RKO (cell line): ENCODE results near the gene ZNF750.

Source experiments
- DNase-seq: peaks from one replicate; pipeline ENCODE4 v3.0.0-alpha.2; 2016; ENCODE audit warnings: low spot score

Gene ZNF750

GRCh38 chr17:82812058-82812457 lies 27.8 kb downstream of the ZNF750 start:
- no peak for DNase-seq

DNA sequence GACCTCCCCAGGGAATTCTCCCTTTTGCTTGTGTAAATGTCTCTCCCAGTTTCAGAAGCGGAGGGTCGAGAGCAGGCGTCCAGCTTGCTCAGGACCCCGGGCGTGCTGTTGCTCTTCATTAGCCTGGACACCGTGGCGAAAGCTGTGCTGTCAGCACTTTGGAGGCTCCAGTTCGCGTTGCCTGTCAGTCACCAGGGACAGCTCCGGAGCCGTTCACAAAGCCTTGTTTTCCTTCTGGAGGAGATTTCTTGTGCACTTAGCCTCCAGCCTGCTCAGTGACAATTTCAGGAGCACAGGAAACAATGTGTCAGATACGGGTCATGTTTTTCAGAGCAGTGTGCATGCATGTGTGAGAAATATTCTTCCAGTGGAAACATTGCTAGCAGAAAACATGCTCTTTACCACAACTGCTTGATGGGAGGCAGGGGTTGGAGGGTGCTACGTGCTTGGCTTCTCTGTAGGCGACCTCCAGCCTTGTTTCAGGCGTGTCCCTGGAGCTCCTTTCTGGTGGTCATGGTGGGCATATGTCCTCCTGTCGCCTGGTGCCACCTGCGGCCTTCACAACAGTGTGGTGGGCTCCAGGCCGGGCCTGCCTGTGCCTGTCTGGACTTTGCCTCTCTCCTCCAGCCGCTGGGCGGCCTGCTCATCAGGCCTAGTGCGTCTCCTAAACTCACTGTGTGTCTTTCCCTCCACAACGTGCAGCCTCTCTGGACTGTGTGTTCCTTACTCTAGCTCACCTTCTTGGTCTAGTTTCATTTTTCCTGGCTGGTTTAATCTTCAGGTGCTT lies 29.0 kb downstream of the ZNF750 start:
- DNase-seq: no peak

DNA sequence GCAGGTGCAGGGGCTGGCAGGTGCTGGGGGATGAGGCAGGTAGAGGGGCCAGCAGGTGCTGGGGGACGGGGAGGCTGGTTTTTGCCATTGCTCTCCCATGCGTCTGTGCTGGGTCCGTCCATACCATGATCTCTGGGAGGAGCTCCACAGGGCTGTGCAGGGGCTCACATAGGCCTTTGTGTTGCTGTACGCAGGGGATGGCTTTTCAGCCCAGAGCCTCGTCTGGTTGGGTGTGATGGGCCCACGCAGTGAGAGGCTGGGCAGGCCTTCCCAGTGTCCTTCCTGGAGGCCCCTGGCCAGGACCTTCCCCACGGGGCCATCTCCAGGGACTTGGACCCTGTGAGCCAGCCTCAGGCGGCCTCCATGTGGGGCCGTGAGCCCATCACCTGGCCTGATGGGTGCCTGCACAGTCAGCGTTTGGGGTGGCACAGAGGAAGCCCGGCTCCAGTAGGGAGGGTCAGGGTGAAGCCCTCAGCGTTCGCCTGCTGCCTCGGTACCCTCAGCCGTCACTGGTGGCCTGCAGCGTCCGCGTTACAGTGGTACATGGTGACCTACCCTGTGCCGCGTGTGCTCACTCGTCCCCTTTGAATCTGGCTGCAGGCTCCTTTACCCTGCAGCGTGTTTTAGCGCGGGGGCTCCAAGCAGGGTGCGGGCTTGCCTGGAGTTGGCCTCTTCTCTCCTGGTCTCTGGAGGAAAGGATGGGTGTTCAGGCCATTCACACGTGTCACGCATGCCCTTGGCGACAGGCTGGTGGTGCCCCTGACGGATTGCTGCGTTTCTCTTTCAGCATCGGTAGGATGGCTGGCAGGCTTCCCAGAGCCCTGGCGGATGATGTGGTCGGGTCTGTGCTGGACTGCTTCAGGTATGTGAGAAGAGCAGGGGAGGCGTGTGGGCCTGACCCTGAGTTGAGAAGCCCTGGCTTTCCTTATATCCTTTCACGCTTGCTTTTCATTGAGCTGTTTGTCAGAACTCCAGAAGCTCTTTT lies 30.6 kb downstream of the ZNF750 start:
- no peak for DNase-seq

GRCh38 chr17:82808006-82808405 lies 31.8 kb downstream of the ZNF750 start:
- DNase-seq: no peak

GRCh38 chr17:82807562-82807961 lies 32.3 kb downstream of the ZNF750 start:
- DNase-seq: no peak

- DNase-seq: no peak
Observed at GRCh38 chr17:82807101-82807500, 32.7 kb downstream of the ZNF750 start.

GRCh38 chr17:82806645-82807044 lies 33.2 kb downstream of the ZNF750 start:
- DNase-seq: no peak

DNA sequence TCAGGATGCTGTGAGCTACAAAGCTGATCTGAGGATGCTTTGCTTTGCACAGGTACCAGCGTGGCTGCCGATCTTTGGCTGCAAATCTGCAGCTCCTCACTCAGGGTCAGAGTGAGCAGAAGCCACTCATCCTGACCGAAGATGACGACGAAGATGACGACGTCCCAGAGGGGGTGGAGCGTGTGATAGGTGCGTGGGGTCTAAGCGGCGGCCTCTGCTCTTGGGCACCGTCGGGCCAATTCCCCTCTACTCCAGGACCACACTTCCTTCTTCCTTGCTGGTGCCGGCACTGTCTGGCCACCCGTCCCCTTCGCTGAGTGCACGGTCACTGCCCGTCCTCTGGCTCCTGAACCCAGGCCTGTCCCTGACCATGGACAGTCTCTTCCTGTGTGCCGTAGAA lies 34.0 kb downstream of the ZNF750 start:
- DNase-seq: no peak

DNA sequence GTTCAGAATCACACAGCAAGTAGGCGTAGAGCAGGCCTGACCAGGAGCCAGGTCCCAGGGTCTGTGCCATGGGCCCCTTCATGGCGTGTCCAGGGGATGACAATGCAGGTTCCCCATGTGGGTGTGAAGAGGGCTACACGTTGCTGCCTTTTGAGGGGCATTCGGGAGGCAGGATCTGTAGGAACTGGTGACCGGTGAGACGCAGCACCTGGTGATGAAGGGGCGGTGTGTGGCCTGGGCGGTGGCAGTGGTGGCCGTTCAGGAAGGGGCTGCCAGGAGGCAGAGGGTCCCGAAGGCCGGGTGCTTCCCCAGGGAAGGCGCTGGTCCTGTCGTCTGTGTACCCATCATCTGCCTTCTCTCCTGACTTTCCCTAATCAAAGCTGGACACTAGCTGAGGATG lies 34.6 kb downstream of the ZNF750 start:
- DNase-seq: no peak

DNA sequence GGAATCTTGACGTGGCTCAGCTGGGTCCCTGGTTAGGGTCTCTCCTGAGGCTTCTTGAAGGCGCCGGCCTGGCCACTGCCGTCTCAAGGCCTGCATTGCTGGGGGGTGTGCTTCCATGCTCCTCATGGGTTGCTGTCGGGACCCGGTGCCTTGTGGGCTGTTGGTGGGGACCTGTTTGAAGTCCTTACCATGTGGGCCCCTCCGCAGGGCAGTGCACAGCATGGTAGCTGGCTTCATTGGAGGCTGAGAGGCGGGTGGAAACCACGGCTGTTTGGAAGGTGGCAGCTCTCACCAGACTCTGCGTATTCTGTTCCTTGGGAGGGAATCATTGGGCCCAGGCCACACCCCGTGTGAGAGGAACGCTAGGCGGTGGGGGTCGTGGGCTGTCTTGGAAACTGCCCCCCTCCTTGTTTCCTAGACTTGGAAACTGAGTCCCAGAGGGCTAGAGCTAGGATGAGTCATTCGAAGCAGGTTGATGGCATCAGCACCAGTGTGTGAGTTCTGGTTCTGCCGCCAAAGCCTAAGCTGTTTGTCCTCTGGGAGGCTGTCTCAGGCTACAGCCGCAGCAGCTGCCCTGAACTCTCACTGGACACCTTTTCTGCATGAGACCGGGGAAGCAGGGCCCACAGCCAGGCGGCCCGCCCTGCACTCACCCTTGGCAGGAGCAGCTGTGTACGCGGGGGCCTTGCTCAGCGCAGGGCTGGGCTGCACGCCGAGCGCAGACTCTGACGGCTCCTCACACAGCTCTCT lies 35.2 kb downstream of the ZNF750 start:
- DNase-seq: no peak

GRCh38 chr17:82803606-82804005 lies 36.2 kb downstream of the ZNF750 start:
- no peak for DNase-seq

GRCh38 chr17:82803185-82803584 lies 36.6 kb downstream of the ZNF750 start:
- DNase-seq: no peak

DNA sequence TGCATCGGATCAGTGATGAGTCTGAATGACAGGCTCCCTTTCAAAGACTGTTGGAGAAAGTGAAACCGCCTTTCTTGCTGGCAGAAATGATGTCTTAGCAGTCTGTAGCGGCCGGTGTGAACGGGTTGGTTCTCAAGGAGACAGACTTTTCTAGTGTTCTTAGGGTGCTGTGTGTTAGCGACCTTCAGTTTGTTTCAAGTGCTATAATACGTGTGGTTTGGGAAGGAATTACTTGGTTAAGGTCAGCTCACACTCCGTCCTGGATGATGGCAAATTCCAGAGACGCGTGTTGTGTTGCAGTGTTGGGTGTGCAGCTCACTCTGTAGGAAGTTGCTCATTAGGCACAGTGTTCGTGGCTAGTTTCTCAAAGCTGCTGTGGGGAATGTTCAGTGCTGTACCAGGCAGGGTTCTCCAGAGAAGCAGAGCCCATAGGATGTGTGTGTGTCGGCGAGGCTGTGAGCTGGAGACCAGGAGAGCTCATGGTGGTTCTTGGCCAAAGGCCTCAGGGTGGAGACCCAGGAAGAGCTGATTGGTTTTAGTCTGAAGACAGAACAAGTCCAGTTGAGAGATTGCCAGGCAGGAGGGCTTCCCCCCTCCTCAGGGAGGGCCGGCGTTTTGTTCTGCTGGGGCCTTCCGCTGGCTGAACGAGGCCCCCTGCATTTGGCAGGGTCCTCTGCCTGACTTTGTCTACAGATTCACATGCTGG lies 37.6 kb downstream of the ZNF750 start:
- DNase-seq: no peak

- no peak for DNase-seq
Observed at GRCh38 chr17:82801377-82801970, 38.3 kb downstream of the ZNF750 start.

DNA sequence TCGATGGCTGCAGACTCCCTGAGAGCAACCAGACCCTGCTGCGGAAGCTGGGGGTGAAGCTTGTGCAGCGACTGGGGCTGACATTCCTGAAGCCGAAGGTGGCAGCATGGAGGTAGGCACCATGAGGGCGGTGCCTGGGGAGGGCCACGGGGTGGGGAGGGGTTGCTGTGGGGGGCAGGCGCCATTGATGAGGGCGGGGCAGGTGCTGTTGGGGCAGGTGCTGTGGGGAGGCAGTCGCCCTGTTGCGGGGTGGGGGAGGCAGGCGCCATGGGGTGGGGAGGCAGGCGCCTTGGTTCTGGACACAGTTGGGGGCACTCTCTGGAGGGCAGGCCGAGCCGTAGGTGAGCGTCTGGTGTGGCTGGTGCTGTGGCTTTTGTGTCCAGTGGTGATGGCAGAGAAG lies 38.9 kb downstream of the ZNF750 start:
- no peak for DNase-seq

DNA sequence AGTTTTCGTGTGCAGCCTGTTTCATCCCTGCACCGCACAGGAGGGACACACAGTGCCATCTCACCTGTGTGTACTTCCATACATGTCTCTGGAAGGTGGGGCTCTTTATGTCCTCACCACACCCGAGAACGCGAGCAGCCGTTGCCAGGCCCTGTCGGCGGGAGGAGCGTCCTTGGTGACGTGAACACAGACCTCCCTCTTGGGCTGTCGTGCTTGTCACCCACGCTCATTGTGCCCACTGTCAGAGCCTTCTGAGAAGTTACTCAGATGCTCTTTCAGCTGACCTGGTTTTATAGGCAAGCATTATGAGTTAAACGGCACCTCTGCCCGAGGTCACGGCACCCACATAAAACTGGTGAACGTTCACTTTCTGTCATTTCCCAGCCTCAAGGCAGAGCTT lies 40.2 kb downstream of the ZNF750 start:
- no peak for DNase-seq

GRCh38 chr17:82798752-82799151 lies 41.1 kb downstream of the ZNF750 start:
- no peak for DNase-seq

DNA sequence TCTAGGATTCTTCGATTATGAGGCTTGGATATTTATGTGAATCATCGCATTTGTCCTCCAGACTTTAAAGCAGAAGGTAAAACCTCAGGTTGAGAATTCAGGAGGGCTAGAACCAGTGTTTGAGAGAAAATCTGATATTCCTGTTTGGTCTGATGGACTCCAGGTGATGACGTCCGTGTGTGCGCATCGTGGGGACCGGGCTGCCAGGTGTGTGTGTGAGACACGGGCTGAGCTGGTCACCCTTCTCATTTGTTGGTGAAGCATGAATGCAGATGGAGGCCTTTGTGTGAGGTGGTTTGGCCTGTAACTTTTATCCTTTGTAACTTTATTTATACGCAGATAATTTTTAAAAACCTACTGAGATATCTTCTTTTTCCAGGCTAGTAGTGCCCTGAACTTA lies 42.8 kb downstream of the ZNF750 start:
- DNase-seq: no peak

- no peak for DNase-seq
Observed at GRCh38 chr17:82795615-82796014, 44.2 kb downstream of the ZNF750 start.

DNA sequence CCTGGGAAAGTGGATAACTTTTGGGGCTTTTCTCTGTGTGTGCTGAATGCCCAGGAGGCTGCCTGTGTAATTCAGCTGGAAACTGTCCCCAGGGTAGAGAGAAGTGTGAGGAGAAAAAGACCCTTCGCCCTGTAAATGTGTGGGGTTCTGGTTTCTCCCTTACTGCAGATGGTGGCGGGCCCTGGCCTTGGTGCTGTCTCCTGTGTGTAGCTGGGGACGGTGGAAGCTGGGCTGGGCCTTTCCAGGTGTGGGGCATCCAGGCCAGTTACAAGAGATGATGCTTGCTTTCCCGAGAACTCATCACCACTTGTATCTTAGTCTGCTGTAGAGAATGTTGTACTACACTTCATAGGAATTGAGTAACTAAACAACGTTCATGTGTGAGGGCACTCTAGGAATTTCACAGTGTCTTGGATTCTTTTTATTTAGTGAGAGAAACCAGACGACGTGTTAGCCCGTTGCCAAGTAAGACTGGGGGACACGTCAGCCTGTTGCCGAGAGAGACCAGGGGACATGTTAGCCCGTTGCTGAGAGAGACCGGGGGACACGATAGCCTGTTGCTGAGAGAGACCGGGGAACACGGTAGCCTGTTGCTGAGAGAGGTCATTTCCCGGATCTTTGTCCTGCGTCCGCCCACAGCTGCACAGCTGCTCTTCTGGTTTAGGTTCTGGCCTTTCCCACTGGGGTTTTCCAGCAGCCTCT lies 44.9 kb downstream of the ZNF750 start:
- no peak for DNase-seq
